SHP77 (cell line): ENCODE measurements around the gene RILP.
A peak's percentile ranks its signal among the peaks of the same experiment; 100 is the strongest.
"Not testable (repeated sequence)": the region's sequence is repeated elsewhere in the genome, so short reads cannot be mapped to it uniquely, and the experiment has no call there.

Source experiments
- DNase-seq, 2 experiments: peaks; one replicate each; lab custom pipeline; 2025; lab: John Stamatoyannopoulos, UW

RILP gene

DNA sequence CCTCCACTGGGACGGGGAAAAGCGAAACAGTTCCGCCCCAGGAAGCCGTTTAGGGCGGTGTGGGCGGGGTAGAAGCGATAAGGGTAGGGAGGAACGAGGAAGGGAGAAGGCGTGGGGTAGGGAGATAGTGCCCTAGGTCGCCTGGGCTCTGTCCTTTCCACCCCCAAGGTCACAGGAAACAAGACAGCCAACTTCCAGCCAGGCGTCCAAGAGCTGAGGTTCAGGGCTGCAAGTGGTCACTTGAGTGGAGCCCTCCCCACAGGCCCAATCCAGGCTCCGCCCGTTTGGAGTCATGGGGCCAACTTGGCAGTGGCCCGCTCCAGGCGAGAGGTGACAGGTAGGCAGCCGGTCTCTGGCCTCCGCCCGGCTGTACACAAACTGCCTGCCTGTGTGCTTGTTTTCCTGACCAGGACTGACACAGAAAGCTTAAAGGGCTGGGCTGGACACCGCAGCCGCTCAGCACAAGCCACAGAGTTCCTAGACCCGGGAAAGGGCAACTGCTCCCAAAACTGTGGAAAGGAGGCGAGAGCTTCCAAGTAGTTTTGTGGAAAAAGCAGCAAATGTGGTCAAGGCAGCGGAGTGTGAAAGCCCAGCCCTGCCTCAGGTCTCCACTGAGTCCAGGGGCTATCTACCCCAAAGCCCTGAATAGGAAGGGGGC lies at the start of gene RILP:
Gene RILP (minus strand): TSS at position 23 of the 658 bp plus-strand sequence. CDS start 62 bp downstream, outside the sequence.
- DNase-seq, result peak in 1 of 2 experiments; percentile 57

DNA sequence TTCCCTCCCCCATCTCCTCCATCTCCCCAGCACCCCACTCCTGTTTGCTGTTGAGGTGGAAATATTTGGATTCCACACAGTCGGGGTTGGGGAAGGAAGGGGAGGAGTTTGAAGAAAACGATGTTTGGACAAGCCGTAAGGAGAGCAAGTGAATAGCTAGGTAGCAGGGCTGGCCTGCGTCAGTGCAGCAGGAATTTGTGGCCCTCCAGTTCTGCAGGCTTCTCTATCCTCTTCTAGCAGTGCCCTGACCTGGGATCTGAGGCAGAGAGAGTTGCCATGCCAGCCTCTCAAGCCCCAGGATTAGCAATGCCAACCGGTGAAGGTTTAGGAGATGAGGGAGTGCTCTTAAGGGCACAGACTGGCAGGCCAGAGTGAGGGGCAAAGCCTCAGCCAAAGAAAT lies 48.0 kb upstream of the RILP start:
- no peak for DNase-seq

DNA sequence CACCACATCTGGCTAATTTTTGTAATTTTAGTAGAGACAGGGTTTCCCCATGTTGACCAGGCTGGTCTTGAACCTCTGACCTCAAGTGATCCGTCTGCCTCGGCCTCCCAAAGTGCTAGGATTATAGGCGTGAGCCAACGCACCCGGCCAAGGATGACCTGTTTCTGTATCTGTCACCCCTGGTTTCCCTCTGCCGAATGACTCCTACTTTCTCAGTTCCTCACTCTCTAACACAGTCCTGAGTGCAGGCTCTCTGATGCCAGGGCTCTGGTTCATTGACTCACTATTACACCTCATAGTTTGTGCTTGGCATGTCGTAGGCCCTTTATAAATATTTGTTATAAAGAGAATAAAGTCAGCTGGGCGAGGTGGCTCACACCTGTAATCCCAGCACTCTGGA lies 45.7 kb upstream of the RILP start:
- DNase-seq, result no peak

- no peak for DNase-seq
Observed at GRCh38 chr17:1693339-1693738, 43.7 kb upstream of the RILP start.

GRCh38 chr17:1690544-1691221 lies 41.0 kb upstream of the RILP start:
- DNase-seq, result no peak

DNA sequence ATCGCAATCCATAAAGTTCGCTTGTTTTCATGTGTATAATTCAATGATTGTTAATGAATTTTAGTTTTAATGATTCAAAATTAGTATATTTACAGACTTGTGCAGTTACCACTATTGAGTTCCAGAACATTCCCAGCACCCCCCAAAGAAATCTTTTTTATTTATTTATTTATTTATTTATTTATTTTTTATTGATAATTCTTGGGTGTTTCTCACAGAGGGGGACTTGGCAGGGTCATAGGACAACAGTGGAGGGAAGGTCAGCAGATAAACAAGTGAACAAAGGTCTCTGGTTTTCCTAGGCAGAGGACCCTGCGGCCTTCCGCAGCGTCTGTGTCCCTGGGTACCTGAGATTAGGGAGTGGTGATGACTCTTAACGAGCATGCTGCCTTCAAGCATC lies 38.7 kb upstream of the RILP start:
- not testable (repeated sequence) for DNase-seq

- DNase-seq, result no peak
Observed at GRCh38 chr17:1686086-1686485, 36.4 kb upstream of the RILP start.

DNA sequence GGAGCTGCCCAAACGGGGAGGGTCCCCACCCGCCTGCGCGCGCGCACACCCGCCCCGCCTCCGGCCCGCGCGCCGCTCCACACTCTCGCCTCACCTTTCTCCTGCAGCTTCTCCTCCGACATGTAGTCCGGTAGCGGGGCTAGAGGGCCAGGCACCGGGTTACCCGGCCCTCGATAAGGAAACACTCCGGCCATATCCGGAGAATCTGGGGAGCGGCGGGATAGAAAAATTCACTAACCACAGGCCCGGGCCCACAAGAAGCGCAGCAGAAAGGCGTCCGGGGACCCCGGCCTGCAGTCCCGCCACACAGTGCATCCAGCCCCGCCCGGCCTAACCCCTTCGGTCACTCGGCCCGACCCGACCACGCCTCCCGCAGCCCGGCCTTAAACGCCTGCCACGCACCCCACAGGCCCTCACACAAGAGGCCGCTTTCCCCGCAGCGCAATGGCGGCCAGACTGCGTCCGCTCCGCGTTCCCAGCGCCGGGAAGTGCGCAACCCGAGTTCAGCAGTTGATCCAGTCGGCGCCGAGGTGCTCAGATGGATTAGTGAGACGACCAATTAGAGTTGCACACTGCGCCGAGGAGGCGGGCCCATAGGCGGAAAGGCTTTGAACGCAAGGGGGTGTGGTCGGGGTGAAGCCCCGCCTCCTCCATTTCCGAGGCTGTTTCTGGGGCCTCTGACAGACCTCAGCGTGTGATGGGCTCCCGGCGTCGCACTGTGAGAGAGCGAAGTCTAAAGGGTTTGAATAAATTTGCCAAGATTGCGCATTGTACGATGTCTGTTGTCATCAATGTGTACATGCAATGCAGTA lies 34.9 kb upstream of the RILP start, which contains the start of gene PRPF8:
Gene PRPF8 (minus strand): TSS at position 490 of the 812 bp plus-strand sequence. CDS start 296 bp downstream, at position 194.
- DNase-seq, result peak; percentile 98 to 99

GRCh38 chr17:1683459-1683858 lies 33.8 kb upstream of the RILP start:
- no peak for DNase-seq

- DNase-seq, result no peak
Observed at GRCh38 chr17:1676401-1676800, 26.7 kb upstream of the RILP start.

GRCh38 chr17:1673041-1673785 lies 23.5 kb upstream of the RILP start:
- DNase-seq, result no peak

DNA sequence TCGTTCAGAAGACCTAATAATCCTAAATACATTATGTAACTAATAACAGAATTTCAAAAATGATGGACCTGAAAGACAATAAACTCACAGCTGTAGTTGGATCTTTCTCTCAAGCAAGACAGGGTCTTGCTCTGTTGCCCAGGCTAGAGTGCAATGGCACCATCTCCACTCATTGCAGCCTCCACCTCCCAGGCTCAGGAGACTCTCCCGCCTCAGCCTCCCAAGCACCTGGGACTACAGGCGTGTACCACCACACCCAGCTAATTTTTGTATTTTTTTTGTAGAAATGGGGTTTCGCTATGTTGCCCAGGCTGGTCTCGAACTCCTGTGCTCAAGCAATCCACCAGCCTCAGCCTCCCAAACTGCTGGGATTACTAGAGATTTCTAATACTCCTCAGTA lies 14.3 kb upstream of the RILP start:
- DNase-seq, result not testable (repeated sequence)

- DNase-seq, result no peak
Observed at GRCh38 chr17:1661045-1661444, 11.4 kb upstream of the RILP start.

DNA sequence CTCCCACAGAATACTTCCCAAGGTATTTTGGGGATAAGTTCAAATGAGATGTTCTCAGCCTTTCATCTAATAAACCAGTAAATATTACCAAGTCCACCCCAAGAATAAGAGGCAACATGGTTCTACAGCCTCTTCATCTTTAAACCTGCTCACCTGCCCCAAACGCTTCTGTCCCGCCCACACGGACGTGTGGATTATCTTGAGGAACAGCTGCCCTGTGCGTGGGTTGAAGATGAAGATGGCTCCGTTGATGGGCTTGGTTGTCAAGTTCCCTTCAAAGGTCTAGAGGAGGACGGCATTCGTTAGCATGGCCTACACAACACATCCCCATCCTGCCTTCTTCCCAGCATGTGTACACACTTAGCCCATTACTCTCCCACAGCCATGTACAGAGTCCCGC lies 8.4 kb upstream of the RILP start:
- no peak for DNase-seq

GRCh38 chr17:1653735-1654134 lies 4.1 kb upstream of the RILP start:
- no peak for DNase-seq

- DNase-seq, result not testable (repeated sequence)
Observed at GRCh38 chr17:1652794-1653193, 3.1 kb upstream of the RILP start.

GRCh38 chr17:1651559-1651844 lies 1.8 kb upstream of the RILP start:
- no peak for DNase-seq

DNA sequence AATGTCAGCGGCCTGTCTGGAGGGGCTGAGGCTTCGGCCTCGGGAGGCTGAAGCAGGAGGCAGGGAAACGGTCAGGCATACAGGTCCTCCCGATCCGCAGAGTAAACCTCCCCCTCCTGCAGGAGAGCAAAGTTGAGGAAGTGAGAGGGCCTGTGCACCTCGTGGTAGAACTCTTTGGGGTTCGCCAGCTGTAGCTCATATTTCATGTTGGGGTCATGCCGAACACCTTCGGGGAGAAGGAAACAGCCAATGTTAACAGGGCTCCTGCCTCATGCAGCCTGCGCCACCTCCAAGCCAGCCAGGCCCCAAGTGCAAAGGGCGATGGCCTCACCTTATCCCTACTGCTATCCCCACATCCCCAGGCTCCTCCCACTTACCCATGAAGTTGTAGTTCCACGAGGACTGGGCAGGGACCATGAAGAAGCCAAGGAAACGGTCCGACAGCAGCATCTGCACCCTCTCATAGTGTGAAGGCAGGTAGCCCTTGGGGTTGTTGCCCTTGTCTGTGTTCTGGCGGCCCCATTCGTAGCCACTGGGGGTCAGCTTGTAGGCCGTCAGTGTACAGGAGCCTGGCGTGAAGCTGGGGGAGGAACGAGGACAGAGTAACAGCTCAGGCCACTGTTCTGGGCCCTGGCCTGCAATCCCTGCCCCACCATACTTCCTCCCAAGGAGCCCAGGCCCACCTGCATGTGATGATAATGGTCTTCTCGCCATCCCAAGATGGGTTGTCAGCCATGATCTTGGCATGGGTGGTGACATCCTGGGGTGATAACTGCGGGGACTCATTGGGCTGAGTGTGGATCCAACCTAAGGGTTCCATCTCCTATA lies 1.3 kb upstream of the RILP start:
- no peak for DNase-seq

DNA sequence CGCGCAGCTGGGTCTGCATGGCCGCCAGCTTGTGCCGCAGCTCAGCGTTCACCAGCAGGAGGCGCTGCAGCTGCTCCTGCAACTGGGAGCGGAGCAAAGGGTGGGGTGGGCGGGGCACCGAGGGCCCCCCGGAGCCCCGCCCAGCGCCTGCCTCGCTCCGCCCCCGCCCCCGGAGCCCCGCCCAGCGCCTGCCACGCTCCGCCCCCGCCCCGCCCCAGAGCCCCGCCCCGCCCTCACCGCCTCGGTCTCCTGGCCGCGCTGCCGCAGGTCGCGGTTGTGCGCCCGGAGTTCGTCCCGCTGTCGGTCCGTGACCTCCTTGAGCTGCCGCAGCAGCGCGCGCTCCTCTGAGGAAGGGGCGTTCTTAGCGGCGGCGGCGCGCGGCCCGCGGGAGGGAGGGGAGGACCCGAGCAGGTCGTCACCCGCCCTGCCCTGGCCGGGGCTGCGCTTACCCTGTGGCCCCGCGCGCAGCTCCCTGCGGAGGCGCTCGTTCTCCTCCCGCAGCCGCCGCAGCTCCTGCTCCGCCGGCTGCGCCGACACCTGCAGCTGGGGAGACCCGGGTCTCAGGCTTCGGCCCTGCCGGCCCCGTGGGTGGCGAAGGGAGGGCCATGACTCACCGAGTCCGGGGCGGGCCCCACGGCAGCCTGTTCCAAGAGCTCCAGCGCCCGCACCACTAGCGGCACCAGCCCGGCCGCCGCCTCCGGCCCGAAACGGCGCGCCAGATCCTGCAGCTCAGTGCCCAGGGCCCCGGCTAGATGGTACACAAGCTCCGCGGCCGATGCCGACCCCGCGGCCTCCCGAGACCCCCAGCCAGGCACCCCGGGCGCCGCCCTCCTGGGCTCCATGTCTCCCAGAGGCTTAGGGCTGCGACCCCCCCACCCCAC lies 463 bp downstream of the RILP start:
- DNase-seq, result peak; percentile 90 to 95
